A172 (cell line): ENCODE results near the gene TMEM9. TPM values are rescaled to one million over a fixed set of nuclear protein-coding genes. Genes with fewer than 3 reads are reported as not detected.

Experiments
- DNase-seq: peaks from one replicate; pipeline ENCODE4 v3.0.0-alpha.2; 2015; ENCODE audit warnings: low spot score
- total RNA-seq: library from RNA; depleted of rRNA; stranded (reverse); fragments of >200 nt; shearing (Covaris generic); gene quantifications from 2 replicates; pipeline ENCODE4 v1.2.3, GENCODE V29; 2014

The TMEM9 gene
- total RNA-seq, 1 experiment from 2014 or later = 202 TPM

GRCh38 chr1:201145816-201146215 lies 8.5 kb downstream of the TMEM9 start:
- DNase-seq = no peak

- no peak for DNase-seq
Measured at GRCh38 chr1:201145132-201145531, 9.1 kb downstream of the TMEM9 start.

- no peak for DNase-seq
Measured at GRCh38 chr1:201144701-201145100, 9.6 kb downstream of the TMEM9 start.

GRCh38 chr1:201143726-201144635 lies 10.3 kb downstream of the TMEM9 start:
- no peak for DNase-seq

- DNase-seq = no peak
Measured at GRCh38 chr1:201142849-201143725, 11.2 kb downstream of the TMEM9 start.

- no peak for DNase-seq
Measured at GRCh38 chr1:201142011-201142848, 12.0 kb downstream of the TMEM9 start.

GRCh38 chr1:201141418-201141817 lies 12.9 kb downstream of the TMEM9 start:
- no peak for DNase-seq

- DNase-seq = no peak
Measured at GRCh38 chr1:201140941-201141260, 13.4 kb downstream of the TMEM9 start.

GRCh38 chr1:201140235-201140940 lies 13.9 kb downstream of the TMEM9 start:
- DNase-seq = no peak

GRCh38 chr1:201139756-201140155 lies 14.5 kb downstream of the TMEM9 start:
- DNase-seq = no peak

- no peak for DNase-seq
Measured at GRCh38 chr1:201139306-201139705, 15.0 kb downstream of the TMEM9 start.

GRCh38 chr1:201138311-201138840 lies 15.9 kb downstream of the TMEM9 start:
- no peak for DNase-seq

- DNase-seq = peak; percentile 95
Measured at GRCh38 chr1:201137579-201138310, 16.5 kb downstream of the TMEM9 start.

GRCh38 chr1:201137024-201137392 lies 17.3 kb downstream of the TMEM9 start:
- DNase-seq = no peak

GRCh38 chr1:201136355-201137023 lies 17.8 kb downstream of the TMEM9 start:
- DNase-seq = no peak

GRCh38 chr1:201134405-201134804 lies 19.9 kb downstream of the TMEM9 start:
- DNase-seq = no peak

GRCh38 chr1:201131398-201131797 lies 22.9 kb downstream of the TMEM9 start:
- DNase-seq = no peak

GRCh38 chr1:201128962-201129361 lies 25.3 kb downstream of the TMEM9 start:
- no peak for DNase-seq

GRCh38 chr1:201128476-201128875 lies 25.8 kb downstream of the TMEM9 start:
- no peak for DNase-seq
